OCI-LY7 (cell line): ENCODE data around the gene E2F4. TPM values are rescaled to one million over a fixed set of nuclear protein-coding genes. Genes with fewer than 3 reads are reported as not detected.

Experiments
- BruUV-seq: library from RNA; stranded (reverse); fragments of 400-500 nt; replicated peaks from 2 replicates; lab custom pipeline; 2021; lab: Mats Ljungman, UMichigan
- CTCF ChIA-PET: fragments of 300-600 bp; sonication (Branson Sonifier 250); formaldehyde crosslinking; loops from one replicate; lab custom pipeline; 2022; ENCODE audit warnings: antibody characterized with exemption; ENCODE audit not compliant: unreplicated experiment; lab: Charles Lee
- POLR2A ChIA-PET: fragments of 300-600 bp; sonication (Branson Sonifier 250); formaldehyde crosslinking; loops from one replicate; lab custom pipeline; 2022; ENCODE audit warnings: antibody characterized with exemption; lab: Charles Lee
- DNase-seq: peaks from one replicate; pipeline ENCODE4 v3.0.0-alpha.2; 2015; ENCODE audit warnings: low spot score
- H2AFZ ChIP-seq: fragments of 200-600 bp; sonication (generic), shearing (Covaris generic); 2 replicates; pipeline ENCODE4 v1.6.1; 2014; ENCODE audit warnings: mild to moderate bottlenecking, antibody characterized with exemption, low read length, moderate library complexity
- H3K27ac ChIP-seq: fragments of 200-600 bp; sonication (generic); 2 replicates; pipeline ENCODE4 v1.5.1; 2014; ENCODE audit warnings: mixed run types, low read depth, mild to moderate bottlenecking, moderate library complexity, low read length, inconsistent platforms; ENCODE audit not compliant: poor library complexity, severe bottlenecking
- H3K36me3 ChIP-seq: fragments of 200-600 bp; sonication (generic); 2 replicates; pipeline ENCODE4 v1.6.1; 2014; ENCODE audit warnings: mild to moderate bottlenecking, antibody characterized with exemption, low read length, moderate library complexity, mixed read lengths; ENCODE audit not compliant: insufficient read depth
- H3K4me1 ChIP-seq: fragments of 200-600 bp; sonication (generic); 2 replicates; pipeline ENCODE4 v1.5.1; 2014; ENCODE audit warnings: mild to moderate bottlenecking, low read length; ENCODE audit not compliant: insufficient read depth, poor library complexity, severe bottlenecking
- H3K4me2 ChIP-seq: fragments of 200-600 bp; sonication (generic); 2 replicates; pipeline ENCODE4 v1.6.1; 2014; ENCODE audit warnings: mild to moderate bottlenecking, low read length
- H3K4me3 ChIP-seq: fragments of 200-600 bp; sonication (generic); 2 replicates; pipeline ENCODE4 v1.5.1; 2014; ENCODE audit warnings: mild to moderate bottlenecking, low read depth, low read length; ENCODE audit not compliant: poor library complexity, severe bottlenecking
- H3K79me2 ChIP-seq: fragments of 200-600 bp; sonication (generic); 2 replicates; pipeline ENCODE4 v1.6.1; 2016; ENCODE audit warnings: low read depth, mild to moderate bottlenecking, low read length, moderate library complexity, mixed read lengths; ENCODE audit not compliant: insufficient read depth
- H3K9me2 ChIP-seq: fragments of 200-600 bp; sonication (generic); 2 replicates; pipeline ENCODE4 v1.6.1; 2016; ENCODE audit warnings: mild to moderate bottlenecking, low read length, mixed read lengths; ENCODE audit not compliant: insufficient read depth
- H3K9me3 ChIP-seq: fragments of 200-600 bp; sonication (generic); 2 replicates; pipeline ENCODE4 v1.6.1; 2014; ENCODE audit warnings: mild to moderate bottlenecking, mixed run types, low read length, mixed read lengths
- H4K20me1 ChIP-seq: fragments of 200-600 bp; sonication (generic); 2 replicates; pipeline ENCODE4 v1.6.1; 2014; ENCODE audit warnings: mild to moderate bottlenecking, antibody characterized with exemption, low read length, moderate library complexity, mixed read lengths; ENCODE audit not compliant: insufficient read depth
- CTCF ChIP-seq: fragments of 200-600 bp; sonication (generic); conservative IDR thresholded peaks from 2 replicates; pipeline ENCODE4 v1.5.1; 2014; ENCODE audit warnings: mild to moderate bottlenecking, antibody characterized with exemption, low read length, moderate library complexity, mixed read lengths
- EZH2phosphoT487 ChIP-seq: fragments of 200-600 bp; sonication (generic); IDR thresholded peaks from 2 replicates; pipeline ENCODE4 v1.6.1; 2018; ENCODE audit warnings: low read depth, borderline replicate concordance, mild to moderate bottlenecking, mixed run types, antibody characterized with exemption, low read length, moderate library complexity, mixed read lengths
- intact Hi-C: fragments of 100-400 bp; cut with micrococcal nuclease; formaldehyde crosslinking; loops from one replicate; pipeline ENCODE4 v1.10.0; 2022; ENCODE audit not compliant: unreplicated experiment
- total RNA-seq, 2 experiments: library from RNA; depleted of rRNA in 1 of 2; stranded (reverse); fragments of >200 nt in 1 of 2; shearing (Covaris generic) in 1 of 2; gene quantifications; 2 replicates each; pipeline ENCODE4 v1.2.3, GENCODE V29; 2014 to 2022

The E2F4 gene
- total RNA-seq, 2 experiments from 2014 or later: 124 to 157 TPM

- H3K9me2 ChIP-seq: no peaks in the 10 kb centered on the region
- no peak overlapping the region for H3K4me3 ChIP-seq
- no TSS peak for BruUV-seq
- ChIA-PET CTCF (no interaction called here), POLR2A (interaction anchor here (1.6 kb wide), 1 partner anchor 14 kb away, joined by 3 read pairs; no protein-coding TSS in a partner anchor)
- H3K79me2 ChIP-seq: peaks cover 18% of the 10 kb centered on the region
- TF ChIP-seq EZH2phosphoT487 (no peak), CTCF (no peak)
- DNase-seq: no peak
- no peak overlapping the region for H3K4me2 ChIP-seq
- peaks cover 21% of the 10 kb centered on the region for H3K4me1 ChIP-seq
- no peaks in the 10 kb centered on the region for H3K9me3 ChIP-seq
- no peak overlapping the region for H2AFZ ChIP-seq
- peaks cover 8% of the 10 kb centered on the region; the same call in 1 of the 2 replicates for H4K20me1 ChIP-seq
- H3K27ac ChIP-seq: no peak overlapping the region
- intact Hi-C loops: loop anchor here (10.0 kb wide), 1 partner anchor 174 kb away; no protein-coding TSS in a partner anchor
- peaks cover 16% of the 10 kb centered on the region; the same call in 1 of the 2 replicates for H3K36me3 ChIP-seq
Observed at GRCh38 chr16:67188798-67189197, 3.2 kb upstream of the E2F4 start.

- H3K4me2 ChIP-seq: no peak within 1 kb of the TSS
- ChIA-PET POLR2A (no interaction called here), CTCF (no interaction called here)
- no peak for DNase-seq
- H3K9me2 ChIP-seq: no peaks in the 10 kb centered on the region
- H2AFZ ChIP-seq: no peak within 1 kb of the TSS
- peaks cover 22% of the 10 kb centered on the region for H3K79me2 ChIP-seq
- no peak within 1 kb of the TSS for H3K4me3 ChIP-seq
- no TSS peak for BruUV-seq
- peaks cover 19% of the 10 kb centered on the region for H3K4me1 ChIP-seq
- TF ChIP-seq CTCF: no peak
- no peak for TF ChIP-seq EZH2phosphoT487
- peaks cover 9% of the 10 kb centered on the region; the same call in 1 of the 2 replicates for H4K20me1 ChIP-seq
- intact Hi-C loops: no loop called here
- peaks cover 29% of the 10 kb centered on the region for H3K36me3 ChIP-seq
- H3K27ac ChIP-seq: no peak within 1 kb of the TSS
- no peaks in the 10 kb centered on the region for H3K9me3 ChIP-seq
Observed at GRCh38 chr16:67190041-67190440, 1.9 kb upstream of the E2F4 start, which contains the start of gene EXOC3L1. Gene EXOC3L1, minus strand, starts transcription at chr16:67190136. Its CDS starts 460 bp downstream, at chr16:67189676.
